Hepatocyte (in vitro differentiated cells): ENCODE results near the gene ITPRIPL2. TPM values are rescaled to one million over a fixed set of nuclear protein-coding genes. Genes with fewer than 3 reads are reported as not detected.

Experiments
- DNase-seq: peaks from one replicate; pipeline ENCODE4 v3.0.0-alpha.2; 2016; ENCODE audit warnings: low spot score
- H2AFZ ChIP-seq: fragments of 200-600 bp; sonication (generic); 2 replicates; pipeline ENCODE4 v1.6.0; 2016; ENCODE audit warnings: antibody characterized with exemption, mild to moderate bottlenecking
- H3K27ac ChIP-seq: fragments of 200-600 bp; sonication (generic); 2 replicates; pipeline ENCODE4 v1.5.1; 2016; ENCODE audit warnings: mild to moderate bottlenecking
- H3K27me3 ChIP-seq: fragments of 200-600 bp; sonication (generic); 2 replicates; pipeline ENCODE4 v1.6.1; 2016
- H3K36me3 ChIP-seq: fragments of 200-600 bp; sonication (generic); replicated peaks from 2 replicates; pipeline ENCODE4 v1.5.1; 2016; ENCODE audit warnings: low read depth; ENCODE audit not compliant: insufficient read depth
- H3K4me1 ChIP-seq: fragments of 200-600 bp; sonication (generic); 2 replicates; pipeline ENCODE4 v1.5.1; 2016; ENCODE audit warnings: mild to moderate bottlenecking, moderate library complexity; ENCODE audit not compliant: insufficient read depth
- H3K4me2 ChIP-seq: fragments of 200-600 bp; sonication (generic); 2 replicates; pipeline ENCODE4 v1.6.0; 2016
- H3K4me3 ChIP-seq: fragments of 200-600 bp; sonication (generic); 2 replicates; pipeline ENCODE4 v1.5.1; 2016; ENCODE audit warnings: mild to moderate bottlenecking
- H3K79me2 ChIP-seq: fragments of 200-600 bp; sonication (generic); 2 replicates; pipeline ENCODE4 v1.6.0; 2017; ENCODE audit warnings: mild to moderate bottlenecking
- H3K9me2 ChIP-seq: fragments of 200-600 bp; sonication (generic); replicated peaks from 2 replicates; pipeline ENCODE4 v1.6.0; 2017; ENCODE audit warnings: mild to moderate bottlenecking; ENCODE audit not compliant: insufficient read depth
- H3K9me3 ChIP-seq: fragments of 200-600 bp; sonication (generic); 2 replicates; pipeline ENCODE4 v1.5.1; 2016; ENCODE audit warnings: low read depth, mild to moderate bottlenecking
- H4K20me1 ChIP-seq: fragments of 200-600 bp; sonication (generic); 2 replicates; pipeline ENCODE4 v1.6.0; 2016; ENCODE audit warnings: mild to moderate bottlenecking; ENCODE audit not compliant: insufficient read depth, poor library complexity, severe bottlenecking
- EZH2 ChIP-seq: fragments of 200-600 bp; sonication (generic); IDR thresholded peaks from 2 replicates; pipeline ENCODE4 v1.6.1; 2016; ENCODE audit warnings: antibody characterized with exemption, mild to moderate bottlenecking, borderline replicate concordance
- EZH2phosphoT487 ChIP-seq: fragments of 200-600 bp; sonication (generic); IDR thresholded peaks from one replicate; pipeline ENCODE4 v1.6.1; 2018; ENCODE audit warnings: antibody characterized with exemption, mild to moderate bottlenecking, low read depth, moderate library complexity; ENCODE audit not compliant: unreplicated experiment, severe bottlenecking
- WGBS: methylation state at CpG from one replicate; pipeline ENCODE4 v1.1.6; 2016; ENCODE audit warnings: low lambda C conversion rate; ENCODE audit errors: missing lambda C conversion rate; 5-methylcytosine and 5-hydroxymethylcytosine counted together
- polyA plus RNA-seq: library from polyadenylated mRNA; unstranded; fragments of >200 nt; fragmentation: Nextera tagmentation; extraction: Ambion mirVana; gene quantifications from 2 replicates; pipeline ENCODE4 v1.2.1, GENCODE V29; 2016
- total RNA-seq: library from RNA; depleted of rRNA; stranded (reverse); fragments of >200 nt; gene quantifications from 2 replicates; pipeline ENCODE4 v1.2.3, GENCODE V29; 2014
- TF ChIP-seq, protein P1 (sequence below): fragments of 200-600 bp; sonication (generic); IDR thresholded peaks from 2 replicates; pipeline ENCODE4 v1.5.1; 2016; ENCODE audit warnings: antibody characterized with exemption, mild to moderate bottlenecking; ENCODE audit not compliant: poor library complexity

The ITPRIPL2 gene
- total and polyA plus RNA-seq, 2 experiments from 2014 or later: 10.3 to 20.1 TPM

DNA sequence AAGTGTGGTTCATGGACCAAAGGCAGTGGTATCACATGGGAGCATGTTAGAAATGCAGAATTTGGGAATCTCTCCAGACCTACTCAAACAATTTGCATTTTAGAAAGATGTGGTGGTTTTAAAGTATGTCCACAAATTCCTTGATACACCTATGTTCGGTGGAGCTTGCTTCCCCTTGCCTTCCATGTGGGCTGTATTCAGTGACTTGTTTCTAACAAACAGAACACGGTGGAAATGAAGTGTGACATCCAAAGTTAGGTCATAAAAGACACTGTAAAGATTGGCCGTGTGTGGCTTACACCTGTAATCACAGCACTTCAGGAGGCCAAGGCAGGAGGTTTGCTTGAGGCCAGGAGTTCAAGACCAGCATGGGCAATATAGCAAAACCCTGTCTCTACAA is 29.6 kb upstream of the ITPRIPL2 start:
- Histone ChIP-seq H3K79me2 (no peaks in the 10 kb centered on the region), H3K4me3 (no peak overlapping the region), H3K27ac (no peak overlapping the region), H3K4me1 (peaks cover 10% of the 10 kb centered on the region), H3K9me2 (no peaks in the 10 kb centered on the region), H4K20me1 (no peaks in the 10 kb centered on the region), H3K27me3 (no peaks in the 10 kb centered on the region), H3K36me3 (peaks cover 3% of the 10 kb centered on the region), H3K4me2 (no peak overlapping the region), H2AFZ (no peak overlapping the region), H3K9me3 (no peaks in the 10 kb centered on the region)
- TF ChIP-seq EZH2phosphoT487 (no peak), EZH2 (no peak)
- TF ChIP-seq, protein P1, sequence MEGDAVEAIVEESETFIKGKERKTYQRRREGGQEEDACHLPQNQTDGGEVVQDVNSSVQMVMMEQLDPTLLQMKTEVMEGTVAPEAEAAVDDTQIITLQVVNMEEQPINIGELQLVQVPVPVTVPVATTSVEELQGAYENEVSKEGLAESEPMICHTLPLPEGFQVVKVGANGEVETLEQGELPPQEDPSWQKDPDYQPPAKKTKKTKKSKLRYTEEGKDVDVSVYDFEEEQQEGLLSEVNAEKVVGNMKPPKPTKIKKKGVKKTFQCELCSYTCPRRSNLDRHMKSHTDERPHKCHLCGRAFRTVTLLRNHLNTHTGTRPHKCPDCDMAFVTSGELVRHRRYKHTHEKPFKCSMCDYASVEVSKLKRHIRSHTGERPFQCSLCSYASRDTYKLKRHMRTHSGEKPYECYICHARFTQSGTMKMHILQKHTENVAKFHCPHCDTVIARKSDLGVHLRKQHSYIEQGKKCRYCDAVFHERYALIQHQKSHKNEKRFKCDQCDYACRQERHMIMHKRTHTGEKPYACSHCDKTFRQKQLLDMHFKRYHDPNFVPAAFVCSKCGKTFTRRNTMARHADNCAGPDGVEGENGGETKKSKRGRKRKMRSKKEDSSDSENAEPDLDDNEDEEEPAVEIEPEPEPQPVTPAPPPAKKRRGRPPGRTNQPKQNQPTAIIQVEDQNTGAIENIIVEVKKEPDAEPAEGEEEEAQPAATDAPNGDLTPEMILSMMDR: no peak
- DNase-seq: no peak
- 88% methylated on average over 3 of the region's 3 CpGs for WGBS

DNA sequence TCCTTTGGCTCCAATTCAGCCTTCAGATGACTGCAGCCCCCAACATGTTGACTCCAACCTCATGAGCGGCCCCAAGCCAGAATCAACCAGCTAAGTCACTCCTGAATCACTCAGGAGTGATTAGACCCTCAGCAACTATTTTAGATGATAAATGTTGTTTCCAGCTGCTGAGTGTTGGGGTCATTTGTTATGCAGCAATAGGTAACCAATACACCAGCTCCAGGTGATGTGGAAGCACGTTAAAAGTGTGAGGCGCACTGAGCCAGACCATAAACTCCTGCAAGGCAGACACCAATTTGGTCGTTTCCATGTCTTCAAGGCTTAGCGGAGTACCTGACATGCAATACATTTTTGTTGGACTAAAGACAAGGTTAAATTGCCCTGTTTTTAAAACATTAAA is 28.9 kb upstream of the ITPRIPL2 start:
- Histone ChIP-seq H3K4me3 (no peak overlapping the region), H3K9me2 (no peaks in the 10 kb centered on the region), H3K36me3 (peaks cover 3% of the 10 kb centered on the region), H3K4me1 (peaks cover 10% of the 10 kb centered on the region), H3K79me2 (no peaks in the 10 kb centered on the region), H3K27ac (no peak overlapping the region), H3K9me3 (no peaks in the 10 kb centered on the region), H4K20me1 (no peaks in the 10 kb centered on the region), H3K27me3 (no peaks in the 10 kb centered on the region), H3K4me2 (no peak overlapping the region), H2AFZ (no peak overlapping the region)
- DNase-seq: no peak
- no peak for TF ChIP-seq EZH2phosphoT487
- no peak for TF ChIP-seq EZH2
- TF ChIP-seq, protein P1: no peak
- 83% methylated on average over 5 of the region's 5 CpGs for WGBS

DNA sequence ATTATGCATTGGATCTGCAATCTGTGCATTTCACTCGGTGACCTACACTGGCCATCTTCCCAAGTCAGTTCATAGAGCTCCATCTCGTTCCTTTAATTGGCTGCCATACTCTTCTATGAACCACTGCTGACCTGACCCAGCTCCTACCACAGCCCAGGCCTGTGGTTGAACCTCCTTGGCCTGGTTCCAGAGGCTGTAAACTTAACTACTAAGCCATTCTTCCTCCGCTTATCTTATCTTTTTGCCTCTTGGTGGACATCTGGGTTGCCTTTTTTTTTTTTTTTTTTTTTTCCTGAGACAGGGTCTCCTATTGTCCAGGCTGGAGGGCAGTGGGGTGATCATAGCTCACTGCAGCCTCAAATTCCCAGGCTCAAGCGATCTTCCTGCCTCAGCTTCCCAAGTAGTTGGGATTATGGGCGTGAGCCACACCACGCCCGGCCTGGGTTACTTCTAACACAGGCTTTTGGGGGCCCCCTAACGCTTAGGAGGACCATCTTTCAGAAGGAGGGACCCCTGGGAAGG is 28.0 kb upstream of the ITPRIPL2 start:
- Histone ChIP-seq H3K4me3 (no peak overlapping the region), H2AFZ (peak overlapping the region; percentile 96), H3K9me3 (no peaks in the 10 kb centered on the region), H3K79me2 (no peaks in the 10 kb centered on the region), H3K9me2 (no peaks in the 10 kb centered on the region), H4K20me1 (no peaks in the 10 kb centered on the region), H3K4me1 (peaks cover 10% of the 10 kb centered on the region), H3K4me2 (peak overlapping the region; percentile 93), H3K36me3 (peaks cover 3% of the 10 kb centered on the region), H3K27me3 (no peaks in the 10 kb centered on the region), H3K27ac (peak overlapping the region; percentile 31)
- 65% methylated on average over 8 of the region's 8 CpGs for WGBS
- no peak for TF ChIP-seq EZH2phosphoT487
- TF ChIP-seq EZH2: no peak
- TF ChIP-seq, protein P1: no peak
- DNase-seq: peak; percentile 50
